GM23338 (cell line): Measurements from ENCODE around the gene CELF4. TPM values are rescaled to one million over a fixed set of nuclear protein-coding genes. Genes with fewer than 3 reads are reported as not detected.

Source experiments
- ATAC-seq: fragments of 200-7000 bp; cut with Tn5 transposase; 3 replicates; pipeline ENCODE4 v1.9.1; 2020
- DNase-seq: peaks from one replicate; pipeline ENCODE4 v3.0.0-alpha.2; 2015; ENCODE audit warnings: low spot score
- H2AFZ ChIP-seq: fragments of 200-600 bp; sonication (generic); 2 replicates; pipeline ENCODE4 v1.8.0; 2016; ENCODE audit warnings: antibody characterized with exemption, mild to moderate bottlenecking, moderate library complexity
- H3F3A ChIP-seq: fragments of 200-600 bp; sonication (generic); replicated peaks from 2 replicates; pipeline ENCODE4 v1.8.0; 2017; ENCODE audit warnings: antibody characterized with exemption, mixed run types, low read depth
- H3K27ac ChIP-seq: fragments of 200-600 bp; sonication (generic); 2 replicates; pipeline ENCODE4 v1.6.1; 2016; ENCODE audit warnings: low read depth
- H3K27me3 ChIP-seq: fragments of 200-600 bp; sonication (generic); 2 replicates; pipeline ENCODE4 v1.8.0; 2016; ENCODE audit warnings: mild to moderate bottlenecking, mixed run types, moderate library complexity; ENCODE audit not compliant: insufficient read depth
- H3K36me3 ChIP-seq: fragments of 200-600 bp; sonication (generic); 2 replicates; pipeline ENCODE4 v1.8.0; 2016; ENCODE audit warnings: mild to moderate bottlenecking; ENCODE audit not compliant: insufficient read depth
- H3K4me1 ChIP-seq: fragments of 200-600 bp; sonication (generic); 2 replicates; pipeline ENCODE4 v1.8.0; 2016; ENCODE audit warnings: mild to moderate bottlenecking, moderate library complexity; ENCODE audit not compliant: insufficient read depth
- H3K4me2 ChIP-seq: fragments of 200-600 bp; sonication (generic); 2 replicates; pipeline ENCODE4 v1.7.1; 2017; ENCODE audit warnings: mixed run types
- H3K4me3 ChIP-seq: fragments of 200-600 bp; sonication (generic); 2 replicates; pipeline ENCODE4 v1.6.1; 2016; ENCODE audit warnings: mixed run types
- H3K79me2 ChIP-seq: fragments of 200-600 bp; sonication (generic); replicated peaks from 2 replicates; pipeline ENCODE4 v1.8.0; 2017; ENCODE audit warnings: mild to moderate bottlenecking; ENCODE audit not compliant: insufficient read depth
- H3K9me2 ChIP-seq: fragments of 200-600 bp; sonication (generic); 2 replicates; pipeline ENCODE4 v1.8.0; 2017; ENCODE audit not compliant: insufficient read depth
- H4K20me1 ChIP-seq: fragments of 200-600 bp; sonication (generic); replicated peaks from 2 replicates; pipeline ENCODE4 v1.8.0; 2017; ENCODE audit warnings: mild to moderate bottlenecking; ENCODE audit not compliant: insufficient read depth
- H3K27ac Mint-ChIP-seq: 2 replicates; pipeline ENCODE4 v1.8.0; 2020; ENCODE audit warnings: inconsistent platforms, mild to moderate bottlenecking, moderate library complexity, mixed read lengths
- H3K27me3 Mint-ChIP-seq: 3 replicates; pipeline ENCODE4 v1.8.0; 2022; ENCODE audit warnings: low read depth, mild to moderate bottlenecking, moderate library complexity, mixed read lengths, inconsistent platforms; ENCODE audit not compliant: insufficient read depth, poor library complexity
- H3K36me3 Mint-ChIP-seq: 3 replicates; pipeline ENCODE4 v1.8.0; 2021; ENCODE audit warnings: low read depth, mild to moderate bottlenecking, inconsistent platforms, moderate library complexity, mixed read lengths
- H3K4me1 Mint-ChIP-seq: 3 replicates; pipeline ENCODE4 v1.8.0; 2020; ENCODE audit warnings: mild to moderate bottlenecking, inconsistent platforms, mixed read lengths
- H3K4me3 Mint-ChIP-seq: 3 replicates; pipeline ENCODE4 v1.8.0; 2021; ENCODE audit warnings: moderate library complexity, mild to moderate bottlenecking, inconsistent platforms, mixed read lengths
- H3K9me3 Mint-ChIP-seq: 3 replicates; pipeline ENCODE4 v1.8.0; 2020; ENCODE audit warnings: moderate library complexity, mild to moderate bottlenecking, inconsistent platforms, mixed read lengths
- CREB1 ChIP-seq: fragments of 250-450 bp; sonication (Bioruptor Pico); IDR thresholded peaks from 2 replicates; pipeline ENCODE4 v1.5.0; 2020; ENCODE audit warnings: low read depth, mild to moderate bottlenecking, moderate library complexity
- EZH2 ChIP-seq: fragments of 200-600 bp; sonication (generic); IDR thresholded peaks from one replicate; pipeline ENCODE4 v1.8.0; 2017; ENCODE audit warnings: antibody characterized with exemption, mild to moderate bottlenecking, low read depth; ENCODE audit not compliant: unreplicated experiment
- EZH2phosphoT487 ChIP-seq: fragments of 200-600 bp; sonication (generic); IDR thresholded peaks from one replicate; pipeline ENCODE4 v1.8.1; 2018; ENCODE audit warnings: antibody characterized with exemption; ENCODE audit not compliant: unreplicated experiment
- NANOG ChIP-seq: IDR thresholded peaks from 2 replicates; pipeline ENCODE4 v1.6.1; 2016; ENCODE audit warnings: antibody characterized with exemption, borderline replicate concordance
- POLR2AphosphoS5 ChIP-seq: IDR thresholded peaks from 2 replicates; pipeline ENCODE4 v1.6.1; 2016; ENCODE audit warnings: antibody characterized with exemption, low read depth
- STAT1 ChIP-seq: IDR thresholded peaks from one replicate; pipeline ENCODE4 v1.6.1; 2016; ENCODE audit warnings: antibody characterized with exemption; ENCODE audit not compliant: unreplicated experiment
- ZNF114 ChIP-seq: fragments of 250-450 bp; sonication (Bioruptor Pico); IDR thresholded peaks from 2 replicates; pipeline ENCODE4 v1.5.0; 2020; ENCODE audit warnings: mild to moderate bottlenecking, moderate library complexity
- ZNF331 ChIP-seq: fragments of 250-450 bp; sonication (Bioruptor Pico); IDR thresholded peaks from 2 replicates; pipeline ENCODE4 v1.5.0; 2020; ENCODE audit warnings: low read depth, mild to moderate bottlenecking, moderate library complexity
- polyA plus RNA-seq: library from polyadenylated mRNA; unstranded; fragments of >200 nt; fragmentation: Nextera tagmentation; extraction: Ambion mirVana; gene quantifications from 2 replicates; pipeline ENCODE4 v1.2.1, GENCODE V29; 2016
- total RNA-seq: library from RNA; depleted of rRNA; stranded (reverse); fragments of >200 nt; shearing (Covaris generic); gene quantifications from 2 replicates; pipeline ENCODE4 v1.2.3, GENCODE V29; 2014
- TF ChIP-seq, protein P1 (sequence below): fragments of 250-450 bp; sonication (Bioruptor Pico); IDR thresholded peaks from 2 replicates; pipeline ENCODE4 v1.5.0; 2020; ENCODE audit warnings: mild to moderate bottlenecking, moderate library complexity
- TF ChIP-seq, protein P2 (sequence below): IDR thresholded peaks from 2 replicates; pipeline ENCODE4 v1.6.1; 2016; ENCODE audit warnings: antibody characterized with exemption
- TF ChIP-seq, protein P3 (sequence below), 2 experiments: fragments of 200-600 bp in 1 of 2; sonication (generic) in 1 of 2; conservative IDR thresholded peaks; 2 replicates each; pipeline versions ENCODE4 v1.5.1 to v1.6.1; 2016 to 2017; ENCODE audit warnings: antibody characterized with exemption in 2 of 2, low read depth in 2 of 2, mild to moderate bottlenecking in 2 of 2, moderate library complexity in 1 of 2

CELF4 gene
- total and polyA plus RNA-seq, 2 experiments from 2014 or later = 2.6 to 6.7 TPM

DNA sequence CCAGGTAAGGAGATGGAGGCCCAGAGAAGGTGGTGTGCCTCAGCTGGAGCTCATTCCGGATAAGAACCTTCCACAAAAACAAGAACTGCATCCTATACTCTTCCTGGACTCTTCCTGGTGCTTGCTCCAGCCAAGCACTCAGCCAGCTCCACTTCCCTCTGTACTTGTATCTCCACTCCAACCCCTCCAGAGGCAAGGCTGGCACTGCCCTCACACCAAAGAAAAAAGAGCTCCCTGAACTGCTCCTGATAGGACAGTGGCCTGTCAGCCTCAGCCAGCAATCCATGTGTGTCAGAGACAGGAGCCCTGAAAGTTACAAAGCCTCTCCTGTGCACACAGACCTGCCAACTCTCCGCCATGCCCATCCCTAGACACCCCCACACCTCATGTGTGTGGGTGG lies 248.1 kb downstream of the CELF4 start (continued):
- TF ChIP-seq POLR2AphosphoS5 = no peak
- no peak for TF ChIP-seq ZNF331 (CRISPR knock-in tag)
- TF ChIP-seq EZH2 = no peak
- no peak for TF ChIP-seq EZH2phosphoT487
- no peak for TF ChIP-seq ZNF114 (CRISPR knock-in tag)
- no peak for TF ChIP-seq NANOG
- TF ChIP-seq, protein P1, sequence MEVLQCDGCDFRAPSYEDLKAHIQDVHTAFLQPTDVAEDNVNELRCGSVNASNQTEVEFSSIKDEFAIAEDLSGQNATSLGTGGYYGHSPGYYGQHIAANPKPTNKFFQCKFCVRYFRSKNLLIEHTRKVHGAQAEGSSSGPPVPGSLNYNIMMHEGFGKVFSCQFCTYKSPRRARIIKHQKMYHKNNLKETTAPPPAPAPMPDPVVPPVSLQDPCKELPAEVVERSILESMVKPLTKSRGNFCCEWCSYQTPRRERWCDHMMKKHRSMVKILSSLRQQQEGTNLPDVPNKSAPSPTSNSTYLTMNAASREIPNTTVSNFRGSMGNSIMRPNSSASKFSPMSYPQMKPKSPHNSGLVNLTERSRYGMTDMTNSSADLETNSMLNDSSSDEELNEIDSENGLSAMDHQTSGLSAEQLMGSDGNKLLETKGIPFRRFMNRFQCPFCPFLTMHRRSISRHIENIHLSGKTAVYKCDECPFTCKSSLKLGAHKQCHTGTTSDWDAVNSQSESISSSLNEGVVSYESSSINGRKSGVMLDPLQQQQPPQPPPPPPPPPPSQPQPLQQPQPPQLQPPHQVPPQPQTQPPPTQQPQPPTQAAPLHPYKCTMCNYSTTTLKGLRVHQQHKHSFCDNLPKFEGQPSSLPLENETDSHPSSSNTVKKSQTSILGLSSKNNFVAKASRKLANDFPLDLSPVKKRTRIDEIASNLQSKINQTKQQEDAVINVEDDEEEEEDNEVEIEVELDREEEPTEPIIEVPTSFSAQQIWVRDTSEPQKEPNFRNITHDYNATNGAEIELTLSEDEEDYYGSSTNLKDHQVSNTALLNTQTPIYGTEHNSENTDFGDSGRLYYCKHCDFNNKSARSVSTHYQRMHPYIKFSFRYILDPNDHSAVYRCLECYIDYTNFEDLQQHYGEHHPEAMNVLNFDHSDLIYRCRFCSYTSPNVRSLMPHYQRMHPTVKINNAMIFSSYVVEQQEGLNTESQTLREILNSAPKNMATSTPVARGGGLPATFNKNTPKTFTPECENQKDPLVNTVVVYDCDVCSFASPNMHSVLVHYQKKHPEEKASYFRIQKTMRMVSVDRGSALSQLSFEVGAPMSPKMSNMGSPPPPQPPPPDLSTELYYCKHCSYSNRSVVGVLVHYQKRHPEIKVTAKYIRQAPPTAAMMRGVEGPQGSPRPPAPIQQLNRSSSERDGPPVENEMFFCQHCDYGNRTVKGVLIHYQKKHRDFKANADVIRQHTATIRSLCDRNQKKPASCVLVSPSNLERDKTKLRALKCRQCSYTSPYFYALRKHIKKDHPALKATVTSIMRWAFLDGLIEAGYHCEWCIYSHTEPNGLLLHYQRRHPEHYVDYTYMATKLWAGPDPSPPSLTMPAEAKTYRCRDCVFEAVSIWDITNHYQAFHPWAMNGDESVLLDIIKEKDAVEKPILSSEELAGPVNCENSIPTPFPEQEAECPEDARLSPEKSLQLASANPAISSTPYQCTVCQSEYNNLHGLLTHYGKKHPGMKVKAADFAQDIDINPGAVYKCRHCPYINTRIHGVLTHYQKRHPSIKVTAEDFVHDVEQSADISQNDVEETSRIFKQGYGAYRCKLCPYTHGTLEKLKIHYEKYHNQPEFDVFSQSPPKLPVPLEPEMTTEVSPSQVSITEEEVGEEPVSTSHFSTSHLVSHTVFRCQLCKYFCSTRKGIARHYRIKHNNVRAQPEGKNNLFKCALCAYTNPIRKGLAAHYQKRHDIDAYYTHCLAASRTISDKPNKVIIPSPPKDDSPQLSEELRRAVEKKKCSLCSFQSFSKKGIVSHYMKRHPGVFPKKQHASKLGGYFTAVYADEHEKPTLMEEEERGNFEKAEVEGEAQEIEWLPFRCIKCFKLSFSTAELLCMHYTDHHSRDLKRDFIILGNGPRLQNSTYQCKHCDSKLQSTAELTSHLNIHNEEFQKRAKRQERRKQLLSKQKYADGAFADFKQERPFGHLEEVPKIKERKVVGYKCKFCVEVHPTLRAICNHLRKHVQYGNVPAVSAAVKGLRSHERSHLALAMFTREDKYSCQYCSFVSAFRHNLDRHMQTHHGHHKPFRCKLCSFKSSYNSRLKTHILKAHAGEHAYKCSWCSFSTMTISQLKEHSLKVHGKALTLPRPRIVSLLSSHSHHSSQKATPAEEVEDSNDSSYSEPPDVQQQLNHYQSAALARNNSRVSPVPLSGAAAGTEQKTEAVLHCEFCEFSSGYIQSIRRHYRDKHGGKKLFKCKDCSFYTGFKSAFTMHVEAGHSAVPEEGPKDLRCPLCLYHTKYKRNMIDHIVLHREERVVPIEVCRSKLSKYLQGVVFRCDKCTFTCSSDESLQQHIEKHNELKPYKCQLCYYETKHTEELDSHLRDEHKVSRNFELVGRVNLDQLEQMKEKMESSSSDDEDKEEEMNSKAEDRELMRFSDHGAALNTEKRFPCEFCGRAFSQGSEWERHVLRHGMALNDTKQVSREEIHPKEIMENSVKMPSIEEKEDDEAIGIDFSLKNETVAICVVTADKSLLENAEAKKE (CRISPR knock-in tag) = no peak

DNA sequence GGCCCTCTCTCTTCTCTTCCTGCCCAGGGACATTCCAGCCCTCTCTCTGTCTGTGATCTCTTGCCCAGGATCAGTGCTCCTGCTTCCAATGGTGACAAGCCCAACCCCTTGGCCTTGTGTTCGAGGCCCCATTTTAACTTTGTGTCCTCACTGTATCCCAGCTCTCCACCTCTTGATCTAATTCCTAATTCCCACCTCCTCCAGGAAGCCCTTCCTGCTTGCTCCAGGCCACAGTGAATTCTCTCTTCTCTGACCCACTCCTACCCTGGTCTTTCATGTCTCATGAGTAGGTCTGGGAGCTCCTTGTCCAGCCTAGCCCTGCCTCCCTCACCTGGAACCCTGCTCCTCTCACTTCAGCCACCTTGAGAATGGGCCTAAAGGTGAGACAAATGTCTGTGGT lies 249.1 kb downstream of the CELF4 start:
- no peaks in the 10 kb centered on the region for H3K9me2 ChIP-seq
- no peaks in the 10 kb centered on the region for H4K20me1 ChIP-seq
- H2AFZ ChIP-seq = no peak overlapping the region
- H3K4me2 ChIP-seq = no peak overlapping the region
- H3K36me3 ChIP-seq = no peaks in the 10 kb centered on the region
- no peak for ATAC-seq
- no peak overlapping the region for H3K27ac ChIP-seq
- Mint-ChIP-seq H3K36me3 (no peaks in the 10 kb centered on the region), H3K9me3 (no peaks in the 10 kb centered on the region), H3K27me3 (peaks cover 8% of the 10 kb centered on the region), H3K27ac (no peak overlapping the region), H3K4me3 (no peak overlapping the region), H3K4me1 (peaks cover 3% of the 10 kb centered on the region; the same call in 2 of the 3 replicates)
- H3K4me3 ChIP-seq = no peak overlapping the region
- no peaks in the 10 kb centered on the region for H3K79me2 ChIP-seq
- H3K27me3 ChIP-seq = no peaks in the 10 kb centered on the region
- H3F3A ChIP-seq = no peaks in the 10 kb centered on the region
- no peak for DNase-seq
- H3K4me1 ChIP-seq = no peaks in the 10 kb centered on the region
- TF ChIP-seq STAT1 (no peak), CREB1 (CRISPR knock-in tag) (no peak)
- TF ChIP-seq, protein P2, sequence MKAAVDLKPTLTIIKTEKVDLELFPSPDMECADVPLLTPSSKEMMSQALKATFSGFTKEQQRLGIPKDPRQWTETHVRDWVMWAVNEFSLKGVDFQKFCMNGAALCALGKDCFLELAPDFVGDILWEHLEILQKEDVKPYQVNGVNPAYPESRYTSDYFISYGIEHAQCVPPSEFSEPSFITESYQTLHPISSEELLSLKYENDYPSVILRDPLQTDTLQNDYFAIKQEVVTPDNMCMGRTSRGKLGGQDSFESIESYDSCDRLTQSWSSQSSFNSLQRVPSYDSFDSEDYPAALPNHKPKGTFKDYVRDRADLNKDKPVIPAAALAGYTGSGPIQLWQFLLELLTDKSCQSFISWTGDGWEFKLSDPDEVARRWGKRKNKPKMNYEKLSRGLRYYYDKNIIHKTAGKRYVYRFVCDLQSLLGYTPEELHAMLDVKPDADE = no peak
- TF ChIP-seq, protein P3, sequence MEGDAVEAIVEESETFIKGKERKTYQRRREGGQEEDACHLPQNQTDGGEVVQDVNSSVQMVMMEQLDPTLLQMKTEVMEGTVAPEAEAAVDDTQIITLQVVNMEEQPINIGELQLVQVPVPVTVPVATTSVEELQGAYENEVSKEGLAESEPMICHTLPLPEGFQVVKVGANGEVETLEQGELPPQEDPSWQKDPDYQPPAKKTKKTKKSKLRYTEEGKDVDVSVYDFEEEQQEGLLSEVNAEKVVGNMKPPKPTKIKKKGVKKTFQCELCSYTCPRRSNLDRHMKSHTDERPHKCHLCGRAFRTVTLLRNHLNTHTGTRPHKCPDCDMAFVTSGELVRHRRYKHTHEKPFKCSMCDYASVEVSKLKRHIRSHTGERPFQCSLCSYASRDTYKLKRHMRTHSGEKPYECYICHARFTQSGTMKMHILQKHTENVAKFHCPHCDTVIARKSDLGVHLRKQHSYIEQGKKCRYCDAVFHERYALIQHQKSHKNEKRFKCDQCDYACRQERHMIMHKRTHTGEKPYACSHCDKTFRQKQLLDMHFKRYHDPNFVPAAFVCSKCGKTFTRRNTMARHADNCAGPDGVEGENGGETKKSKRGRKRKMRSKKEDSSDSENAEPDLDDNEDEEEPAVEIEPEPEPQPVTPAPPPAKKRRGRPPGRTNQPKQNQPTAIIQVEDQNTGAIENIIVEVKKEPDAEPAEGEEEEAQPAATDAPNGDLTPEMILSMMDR (conservative IDR thresholded peaks at IDR 0.05; ENCODE audit: low read depth in 2 of 2) = no peak
